HUES64 (cell line): ENCODE data around the gene BMPER.

Experiments used
- H3K27ac ChIP-seq: 2 replicates; pipeline ENCODE4 v1.7.0; 2013; ENCODE audit warnings: low read depth, low read length, inconsistent platforms
- H3K27me3 ChIP-seq: 2 replicates; pipeline ENCODE4 v1.6.1; 2013; ENCODE audit warnings: mild to moderate bottlenecking, low read length; ENCODE audit not compliant: insufficient read depth
- H3K36me3 ChIP-seq: 2 replicates; pipeline ENCODE4 v1.6.1; 2013; ENCODE audit warnings: mild to moderate bottlenecking, low read length; ENCODE audit not compliant: insufficient read depth
- H3K4me1 ChIP-seq: 2 replicates; pipeline ENCODE4 v1.6.1; 2013; ENCODE audit warnings: mild to moderate bottlenecking, low read length, moderate library complexity; ENCODE audit not compliant: insufficient read depth
- H3K4me3 ChIP-seq: 2 replicates; pipeline ENCODE4 v1.5.1; 2013; ENCODE audit warnings: mild to moderate bottlenecking, low read length, moderate library complexity
- H3K9ac ChIP-seq: 2 replicates; pipeline ENCODE4 v1.6.1; 2013; ENCODE audit warnings: mild to moderate bottlenecking, low read depth, low read length
- H3K9me3 ChIP-seq: 2 replicates; pipeline ENCODE4 v1.6.1; 2013; ENCODE audit warnings: low read depth, low read length; ENCODE audit not compliant: insufficient read depth
- WGBS: fragments of 150-250, 120-280 bp; methylation state at CpG from one replicate; pipeline ENCODE4 v1.1.7; 2013; ENCODE audit warnings: missing lambda C conversion rate; 5-methylcytosine and 5-hydroxymethylcytosine counted together

Gene BMPER

DNA sequence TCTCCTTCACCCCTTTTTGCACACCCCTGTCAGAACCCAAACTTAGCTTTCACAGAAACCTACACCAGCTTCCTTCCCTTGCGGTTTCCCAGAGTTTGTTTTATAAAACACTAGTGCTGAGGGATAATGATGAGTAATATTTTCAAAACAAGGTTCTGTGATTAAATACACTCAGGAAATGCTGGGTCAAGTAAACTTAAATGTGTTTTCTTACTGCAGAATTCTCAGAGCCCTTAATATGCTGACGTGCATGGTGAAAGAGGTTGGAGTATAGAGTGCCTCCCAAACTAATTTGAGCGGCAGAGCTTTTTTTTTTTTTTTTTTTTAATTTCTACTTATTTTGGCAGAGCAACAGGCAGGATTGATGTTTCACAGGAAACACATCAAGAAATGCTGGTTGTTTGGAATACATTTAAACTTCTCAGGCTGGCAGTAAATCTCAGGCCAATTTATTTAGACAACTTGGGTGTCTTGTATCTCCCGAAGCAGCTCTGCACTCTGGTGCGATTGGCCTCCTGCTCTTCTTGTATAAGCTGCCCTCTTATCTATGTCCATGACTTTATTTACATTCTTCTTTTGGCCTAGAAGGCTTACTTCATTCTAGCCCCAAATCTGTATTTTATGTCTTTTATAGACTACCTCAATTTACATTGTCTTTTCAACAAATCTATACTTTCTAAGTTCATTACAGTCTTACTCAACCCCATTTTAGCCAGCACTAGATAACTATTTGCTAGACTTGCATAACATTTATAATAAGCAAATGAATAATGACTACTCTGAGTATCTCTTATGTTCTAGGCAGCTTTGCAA is 165.4 kb downstream of the BMPER start:
- Histone ChIP-seq H3K9me3 (0 out of 2 replicates have a peak, but pooled peaks cover 4% of the 10 kb centered on the region), H3K4me1 (peaks cover 15% of the 10 kb centered on the region), H3K4me3 (no peak overlapping the region), H3K9ac (no peak overlapping the region), H3K27ac (no peak overlapping the region), H3K27me3 (no peaks in the 10 kb centered on the region), H3K36me3 (no peaks in the 10 kb centered on the region)
- 98% methylated on average over 4 of the region's 5 CpGs for WGBS

DNA sequence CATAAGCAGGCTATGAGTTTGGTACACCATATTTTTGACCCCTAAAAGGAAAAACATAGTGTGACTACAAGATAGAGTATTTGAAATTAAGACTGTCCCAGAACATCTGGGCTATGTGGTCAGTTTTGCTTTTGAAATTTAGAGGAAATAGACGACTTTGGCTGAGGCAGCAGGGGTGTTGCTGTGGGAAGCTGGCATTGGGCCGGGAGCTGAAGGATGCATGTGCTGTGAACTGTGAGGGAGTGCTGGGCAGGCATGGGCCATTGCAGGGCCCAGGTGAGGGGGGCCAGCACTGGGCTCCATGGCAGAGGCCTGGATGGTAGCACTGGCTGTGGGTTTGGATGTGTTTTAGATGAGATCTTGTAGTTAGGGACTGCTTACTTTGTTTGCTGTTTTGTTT is 168.3 kb downstream of the BMPER start:
- no peaks in the 10 kb centered on the region; the same call in 1 of the 2 replicates for H3K4me1 ChIP-seq

DNA sequence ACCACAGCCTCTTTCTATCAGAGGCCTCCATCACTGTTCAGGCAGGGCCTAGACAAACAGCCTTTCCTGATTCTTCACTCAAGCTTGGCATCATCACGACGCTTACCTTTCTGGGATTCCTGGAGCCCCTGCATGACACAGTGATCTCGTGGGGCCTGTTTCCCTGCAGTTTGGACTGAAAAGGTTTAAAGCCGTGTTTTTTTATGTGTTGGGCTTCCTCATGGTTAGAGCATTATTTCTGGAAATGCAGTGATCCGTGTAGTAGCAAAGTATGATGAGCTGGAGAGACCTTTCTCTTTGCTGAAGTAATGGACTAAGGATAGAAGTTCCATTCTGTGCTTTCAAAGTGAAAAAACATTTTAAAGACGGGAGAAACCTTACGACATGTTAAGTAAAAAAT is 169.1 kb downstream of the BMPER start:
- no peaks in the 10 kb centered on the region; the same call in 1 of the 2 replicates for H3K4me1 ChIP-seq
- WGBS: 87% methylated on average over 5 of the region's 7 CpGs
- no peak overlapping the region for H3K27ac ChIP-seq
- no peak overlapping the region for H3K9ac ChIP-seq
- H3K4me3 ChIP-seq: no peak overlapping the region
- no peaks in the 10 kb centered on the region for H3K36me3 ChIP-seq
- no peaks in the 10 kb centered on the region for H3K27me3 ChIP-seq
- 0 out of 2 replicates have a peak, but pooled peaks cover 4% of the 10 kb centered on the region for H3K9me3 ChIP-seq

More for the DNA sequence above, 168.3 kb downstream of the BMPER start:
- Histone ChIP-seq H3K9ac (no peak overlapping the region), H3K9me3 (0 out of 2 replicates have a peak, but pooled peaks cover 4% of the 10 kb centered on the region), H3K4me3 (no peak overlapping the region), H3K36me3 (no peaks in the 10 kb centered on the region), H3K27me3 (no peaks in the 10 kb centered on the region), H3K27ac (no peak overlapping the region)
- 89% methylated on average over 2 of the region's 2 CpGs for WGBS

DNA sequence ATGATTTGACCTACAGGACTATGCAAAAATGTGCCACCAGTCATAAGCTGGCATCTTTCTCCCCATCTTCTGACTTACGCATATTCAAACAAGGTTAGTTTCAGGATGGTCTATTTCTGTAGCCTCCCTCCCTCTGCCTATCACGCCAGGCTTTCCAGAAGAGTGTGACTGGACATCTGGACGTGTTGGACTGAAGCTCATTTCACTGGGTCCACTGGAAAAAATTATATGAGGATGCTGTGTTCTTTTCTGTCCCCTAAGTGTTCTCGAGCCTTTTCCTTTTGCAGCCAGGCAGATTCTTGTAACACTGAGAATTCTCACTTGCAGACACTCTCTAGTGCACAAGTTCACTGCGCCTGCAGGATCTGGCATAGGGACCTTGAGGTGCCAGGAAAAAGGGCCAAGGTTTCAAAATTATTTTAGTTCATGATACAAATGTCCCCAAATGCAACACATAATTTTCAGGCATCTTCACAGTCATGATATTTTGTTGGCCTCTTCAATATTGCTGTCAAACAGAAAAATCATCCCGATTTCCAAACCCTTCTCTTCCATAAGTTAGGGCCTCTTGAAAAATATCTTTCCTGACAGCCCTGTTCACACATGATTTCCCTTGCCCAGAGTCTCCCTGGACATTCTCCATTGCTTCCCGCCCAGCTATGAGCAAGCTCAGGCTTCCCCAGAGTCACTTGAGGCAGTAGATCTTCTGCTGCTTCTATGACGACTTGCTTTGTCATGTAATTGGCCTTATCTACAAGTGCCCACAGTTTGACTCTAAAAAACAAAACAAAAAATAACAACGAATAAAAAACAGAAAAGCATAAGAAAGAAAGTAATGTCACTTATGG is 170.4 kb downstream of the BMPER start:
- no peak overlapping the region for H3K9ac ChIP-seq

DNA sequence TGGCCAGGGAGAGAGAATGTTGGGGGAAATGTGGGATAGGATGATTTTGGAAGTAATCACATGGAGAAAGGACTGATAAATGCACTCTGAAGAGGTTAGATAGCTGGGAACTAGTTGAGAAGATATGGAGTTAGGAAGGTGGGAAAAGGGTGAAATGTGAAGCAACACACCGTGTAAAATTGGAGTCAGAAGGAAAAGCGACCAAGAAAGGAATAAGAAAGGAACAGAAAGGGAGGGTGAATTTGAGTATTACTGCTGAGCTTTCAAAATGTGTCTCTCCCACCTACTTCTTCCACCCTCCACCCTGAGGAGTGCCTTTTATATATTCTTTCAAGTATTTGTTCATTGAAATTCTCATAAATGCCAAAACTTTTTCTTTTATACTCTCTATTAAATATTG is 171.8 kb downstream of the BMPER start:
- H3K9ac ChIP-seq: no peak overlapping the region
- no peak overlapping the region for H3K27ac ChIP-seq
- no peaks in the 10 kb centered on the region for H3K27me3 ChIP-seq
- H3K4me3 ChIP-seq: no peak overlapping the region
- H3K36me3 ChIP-seq: no peaks in the 10 kb centered on the region
- no peaks in the 10 kb centered on the region; the same call in 1 of the 2 replicates for H3K4me1 ChIP-seq
- WGBS: 89% methylated on average over 2 of the region's 2 CpGs
- H3K9me3 ChIP-seq: 0 out of 2 replicates have a peak, but pooled peaks cover 4% of the 10 kb centered on the region

More for the DNA sequence above, 170.4 kb downstream of the BMPER start:
- Histone ChIP-seq H3K4me3 (no peak overlapping the region), H3K27ac (no peak overlapping the region), H3K4me1 (no peaks in the 10 kb centered on the region; the same call in 1 of the 2 replicates), H3K36me3 (no peaks in the 10 kb centered on the region), H3K27me3 (no peaks in the 10 kb centered on the region), H3K9me3 (0 out of 2 replicates have a peak, but pooled peaks cover 4% of the 10 kb centered on the region)
- 86% methylated on average over 8 of the region's 9 CpGs for WGBS

DNA sequence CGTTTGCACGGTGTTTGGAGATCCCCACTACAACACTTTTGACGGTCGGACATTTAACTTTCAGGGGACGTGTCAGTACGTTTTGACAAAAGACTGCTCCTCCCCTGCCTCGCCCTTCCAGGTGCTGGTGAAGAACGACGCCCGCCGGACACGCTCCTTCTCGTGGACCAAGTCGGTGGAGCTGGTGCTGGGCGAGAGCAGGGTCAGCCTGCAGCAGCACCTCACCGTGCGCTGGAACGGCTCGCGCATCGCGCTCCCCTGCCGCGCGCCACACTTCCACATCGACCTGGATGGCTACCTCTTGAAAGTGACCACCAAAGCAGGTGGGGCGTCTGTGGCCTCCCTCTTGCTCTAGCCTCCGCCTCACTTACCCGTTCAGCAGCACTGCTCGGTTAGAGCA is 173.5 kb downstream of the BMPER start:
- no peaks in the 10 kb centered on the region for H3K36me3 ChIP-seq
- H3K27ac ChIP-seq: no peak overlapping the region
- 95% methylated on average over 30 of the region's 30 CpGs for WGBS
- H3K9ac ChIP-seq: no peak overlapping the region
- H3K4me3 ChIP-seq: no peak overlapping the region
- no peaks in the 10 kb centered on the region; the same call in 1 of the 2 replicates for H3K4me1 ChIP-seq
- H3K27me3 ChIP-seq: no peaks in the 10 kb centered on the region
- H3K9me3 ChIP-seq: no peaks in the 10 kb centered on the region

DNA sequence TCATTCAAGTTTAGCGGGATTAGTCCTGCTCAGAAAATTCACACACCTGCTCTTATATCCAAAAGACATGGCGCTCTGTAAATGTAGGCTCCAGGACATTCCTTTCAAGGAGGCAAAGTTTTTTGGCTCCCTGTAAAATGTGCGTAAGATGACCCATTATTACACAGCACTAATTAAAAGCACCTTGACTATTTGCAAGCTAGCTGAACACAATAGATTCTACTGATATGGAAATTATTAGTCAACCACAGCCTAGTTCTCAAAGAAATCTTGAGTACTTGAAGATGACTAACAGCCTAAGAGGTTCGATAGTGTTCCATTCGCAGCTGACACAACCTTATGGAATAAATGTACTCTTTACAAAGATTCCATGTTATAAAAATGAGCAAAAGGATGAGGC is 175.2 kb downstream of the BMPER start:
- 86% methylated on average over 4 of the region's 5 CpGs for WGBS
- Histone ChIP-seq H3K27ac (no peak overlapping the region), H3K27me3 (no peaks in the 10 kb centered on the region)

DNA sequence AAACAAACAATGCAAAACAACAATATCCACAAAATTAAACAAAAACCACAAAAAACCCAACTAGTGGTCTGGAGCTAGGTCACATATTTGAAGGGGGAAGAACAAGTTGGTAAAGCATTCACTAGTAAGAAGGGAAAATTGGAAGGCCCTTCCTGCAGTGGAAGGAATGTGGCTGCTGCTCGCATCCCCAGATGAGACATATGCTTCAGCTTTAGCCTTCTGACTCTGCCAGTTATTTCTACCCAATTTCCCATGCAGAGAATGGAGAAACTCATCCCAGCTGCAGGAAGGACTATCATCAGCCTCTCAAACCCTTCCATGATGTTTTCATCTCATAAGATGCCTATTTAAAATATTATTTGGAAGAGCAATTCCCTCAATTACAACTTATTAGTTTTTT is 176.6 kb downstream of the BMPER start:
- H3K4me1 ChIP-seq: no peaks in the 10 kb centered on the region
- no peaks in the 10 kb centered on the region for H3K36me3 ChIP-seq
- no peak overlapping the region for H3K9ac ChIP-seq
- H3K4me3 ChIP-seq: no peak overlapping the region
- no peaks in the 10 kb centered on the region for H3K27me3 ChIP-seq
- no peak overlapping the region for H3K27ac ChIP-seq
- H3K9me3 ChIP-seq: no peaks in the 10 kb centered on the region
- 94% methylated on average over 1 of the region's 1 CpG for WGBS

More for the DNA sequence above, 175.2 kb downstream of the BMPER start:
- Histone ChIP-seq H3K36me3 (no peaks in the 10 kb centered on the region), H3K9ac (no peak overlapping the region), H3K4me1 (no peaks in the 10 kb centered on the region; the same call in 1 of the 2 replicates), H3K4me3 (no peak overlapping the region), H3K9me3 (no peaks in the 10 kb centered on the region)

DNA sequence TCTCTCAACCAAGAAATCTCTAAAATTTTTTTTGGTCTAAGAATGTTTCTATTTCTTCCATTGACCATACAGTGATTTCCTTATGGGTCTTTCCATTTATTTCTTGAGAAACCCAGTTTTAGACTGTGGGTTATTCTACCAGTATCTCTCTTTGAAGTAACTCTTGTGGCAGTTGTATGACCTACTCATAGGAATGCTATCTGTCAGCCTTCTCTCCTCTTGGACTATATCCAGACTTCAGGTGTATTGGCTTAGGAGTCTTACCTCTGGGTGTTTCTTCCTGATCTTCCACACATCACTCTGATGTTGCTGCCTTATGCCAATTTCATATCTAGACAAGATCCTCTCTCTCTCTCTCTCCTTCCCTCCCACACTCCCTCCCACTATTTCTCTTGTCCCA is 178.1 kb downstream of the BMPER start:
- no peaks in the 10 kb centered on the region for H3K27me3 ChIP-seq
- no peak overlapping the region for H3K9ac ChIP-seq
- no peak overlapping the region for H3K27ac ChIP-seq
- H3K4me1 ChIP-seq: no peaks in the 10 kb centered on the region
- no peak overlapping the region for H3K4me3 ChIP-seq
- H3K9me3 ChIP-seq: no peaks in the 10 kb centered on the region
- H3K36me3 ChIP-seq: no peaks in the 10 kb centered on the region

DNA sequence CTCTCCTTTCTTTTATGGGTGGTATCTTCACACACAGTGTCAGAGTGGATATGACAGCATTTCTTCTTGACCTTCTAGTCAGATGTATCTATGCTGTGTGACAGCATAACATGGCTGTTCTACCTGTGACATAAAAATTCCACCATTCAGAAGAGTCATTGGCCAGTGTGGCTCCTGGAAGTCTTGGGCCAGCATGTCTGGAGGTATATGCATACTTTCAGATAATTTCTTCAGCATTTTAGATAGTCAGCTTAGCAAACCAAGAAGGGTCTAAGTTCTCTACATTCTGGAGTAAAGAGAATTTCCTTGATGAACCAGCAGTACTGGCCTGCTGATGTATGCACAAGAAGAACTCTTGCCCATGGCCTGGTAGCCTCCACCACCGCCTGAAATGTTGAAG is 179.3 kb downstream of the BMPER start:
- Histone ChIP-seq H3K27me3 (no peaks in the 10 kb centered on the region), H3K27ac (no peak overlapping the region), H3K36me3 (no peaks in the 10 kb centered on the region), H3K4me1 (no peaks in the 10 kb centered on the region), H3K9me3 (no peaks in the 10 kb centered on the region), H3K9ac (no peak overlapping the region), H3K4me3 (no peak overlapping the region)
- WGBS: 94% methylated on average over 1 of the region's 1 CpG

DNA sequence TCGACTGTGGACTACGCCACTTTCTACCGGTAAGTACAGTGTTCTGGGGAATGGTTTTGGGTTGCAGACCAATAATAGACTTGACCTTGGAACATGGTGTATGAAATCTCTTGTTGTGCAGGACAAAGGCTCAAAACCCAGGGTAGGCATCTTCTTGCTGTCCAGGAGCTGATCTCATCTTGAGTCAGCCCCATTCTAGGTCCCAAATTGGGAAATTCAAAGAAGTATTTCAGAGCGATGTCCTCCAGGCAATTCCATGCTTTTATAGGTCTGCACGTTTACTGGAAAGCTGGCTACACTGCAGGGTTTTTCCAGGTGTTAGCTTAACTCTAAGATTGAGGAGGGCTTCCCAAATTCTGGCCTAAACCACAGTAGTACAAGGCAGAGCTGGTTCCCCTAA is 180.7 kb downstream of the BMPER start:
- no peaks in the 10 kb centered on the region for H3K27me3 ChIP-seq
- no peaks in the 10 kb centered on the region for H3K36me3 ChIP-seq
- 96% methylated on average over 5 of the region's 5 CpGs for WGBS
- H3K4me3 ChIP-seq: no peak overlapping the region
- H3K4me1 ChIP-seq: no peaks in the 10 kb centered on the region
- H3K9ac ChIP-seq: no peak overlapping the region
- no peaks in the 10 kb centered on the region for H3K9me3 ChIP-seq
- no peak overlapping the region for H3K27ac ChIP-seq
